Breast epithelium (tissue), 3 donors: Measurements from ENCODE around the gene KATNAL2.

Experiments
- CTCF ChIP-seq, 3 donors: fragments of 450-650 bp; IDR thresholded peaks; one replicate each; pipeline ENCODE4 v1.5.1; 2016 to 2017; ENCODE audit warnings: antibody characterized with exemption in 3 of 3, mild to moderate bottlenecking in 3 of 3, moderate library complexity in 3 of 3
- POLR2AphosphoS5 ChIP-seq, 3 donors: sonication (generic); formaldehyde crosslinking; IDR thresholded peaks; one replicate each; pipeline ENCODE4 v1.6.1; 2017; ENCODE audit warnings: antibody characterized with exemption in 3 of 3

GRCh38 chr18:47120428-47120827 is 203.0 kb downstream of the KATNAL2 start:
- TF ChIP-seq CTCF (IDR thresholded peaks at IDR 0.05): no peak
- TF ChIP-seq POLR2AphosphoS5 (IDR thresholded peaks at IDR 0.05): no peak
